ENCODE data around the gene FGFR3. TPM values are rescaled to one million over a fixed set of nuclear protein-coding genes. Genes with fewer than 3 reads are reported as not detected.
A peak's percentile ranks its signal among the peaks of the same experiment; 100 is the strongest.

The FGFR3 gene
- total RNA-seq, 1 donor from 2014 or later, result 14.7 TPM

GRCh38 chr4:1770791-1771231, 22.3 kb upstream of the FGFR3 start:
- no peak for DNase-seq

GRCh38 chr4:1771555-1772305, 21.4 kb upstream of the FGFR3 start:
- DNase-seq, result no peak

- DNase-seq, result no peak
Measured at GRCh38 chr4:1772853-1773538, 20.1 kb upstream of the FGFR3 start.

GRCh38 chr4:1773754-1774153, 19.3 kb upstream of the FGFR3 start:
- DNase-seq, result no peak

GRCh38 chr4:1775731-1776500, 17.2 kb upstream of the FGFR3 start:
- peak; percentile 26 for DNase-seq

DNA sequence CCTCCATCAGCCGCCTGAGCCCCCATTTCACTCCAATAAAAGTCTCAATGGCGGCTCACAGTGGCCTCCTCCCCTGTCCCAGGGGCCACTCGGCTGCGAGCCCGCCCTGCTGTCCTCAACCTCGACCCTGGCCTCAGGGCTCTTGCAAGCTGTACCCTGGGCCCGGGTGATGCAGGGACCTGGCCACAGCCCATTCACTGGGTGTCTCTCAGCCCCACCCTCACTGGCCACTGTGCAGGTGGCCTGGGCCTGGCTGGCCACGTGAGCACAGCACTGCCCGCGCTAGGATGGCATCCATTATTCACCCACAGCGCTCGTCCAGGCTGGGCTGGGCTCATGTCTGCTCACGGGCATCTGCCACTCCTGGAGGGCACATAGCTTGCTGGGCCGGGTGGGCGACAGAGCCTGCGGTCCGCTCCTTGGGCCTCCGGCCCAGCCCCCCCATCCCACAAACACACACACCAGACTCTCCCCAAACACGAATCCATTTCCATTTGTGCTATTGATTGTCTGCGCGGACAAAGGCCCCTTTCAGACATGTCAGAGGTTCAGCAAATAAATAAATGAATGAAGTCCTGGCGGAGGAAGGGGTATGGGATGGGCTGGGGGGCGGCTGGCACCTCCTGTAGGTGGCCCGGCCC, 16.5 kb upstream of the FGFR3 start:
- no peak for DNase-seq

- no peak for DNase-seq
Measured at GRCh38 chr4:1777822-1778641, 15.1 kb upstream of the FGFR3 start.

GRCh38 chr4:1778642-1779392, 14.3 kb upstream of the FGFR3 start:
- no peak for DNase-seq

DNA sequence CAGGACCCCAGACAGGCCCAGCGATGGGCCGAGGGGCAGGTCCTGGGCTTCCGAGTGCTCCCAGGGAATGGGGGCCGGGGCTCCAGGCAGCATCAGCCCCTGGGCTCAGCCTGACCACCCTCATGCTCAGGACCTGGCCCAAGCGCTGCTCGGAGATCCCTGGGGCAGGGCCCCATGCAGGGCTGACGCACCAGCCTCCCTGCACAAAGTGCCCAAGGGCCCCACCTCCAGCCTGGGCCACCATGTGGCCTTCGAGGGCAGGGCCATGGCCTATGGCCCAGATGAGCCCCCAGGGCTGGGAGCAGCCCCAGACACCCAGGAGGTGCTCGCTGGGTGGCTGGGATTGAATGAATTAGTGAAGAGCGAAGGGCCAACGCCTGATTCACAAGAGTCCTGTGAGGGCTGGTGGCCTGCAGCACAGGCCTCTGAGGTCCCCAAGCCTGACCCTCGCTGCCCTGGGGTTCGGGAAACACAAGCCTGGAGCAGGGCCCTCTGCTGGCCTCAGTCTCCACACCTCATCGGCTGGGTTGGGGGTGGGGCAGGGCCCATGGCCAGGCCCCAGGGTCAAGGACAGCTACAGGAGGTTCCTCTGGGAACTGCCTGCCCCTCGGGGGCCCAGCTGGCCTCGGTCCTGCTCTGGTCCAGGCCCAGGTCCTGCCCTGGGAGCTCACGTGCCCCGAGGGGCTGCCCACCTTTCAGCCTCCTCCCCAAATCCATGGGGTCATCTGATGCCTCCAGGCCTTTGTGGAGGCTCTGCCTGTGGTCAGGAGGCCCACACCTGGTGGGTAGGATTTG, 13.3 kb upstream of the FGFR3 start:
- DNase-seq, result no peak

- DNase-seq, result no peak
Measured at GRCh38 chr4:1780435-1780834, 12.7 kb upstream of the FGFR3 start.

DNA sequence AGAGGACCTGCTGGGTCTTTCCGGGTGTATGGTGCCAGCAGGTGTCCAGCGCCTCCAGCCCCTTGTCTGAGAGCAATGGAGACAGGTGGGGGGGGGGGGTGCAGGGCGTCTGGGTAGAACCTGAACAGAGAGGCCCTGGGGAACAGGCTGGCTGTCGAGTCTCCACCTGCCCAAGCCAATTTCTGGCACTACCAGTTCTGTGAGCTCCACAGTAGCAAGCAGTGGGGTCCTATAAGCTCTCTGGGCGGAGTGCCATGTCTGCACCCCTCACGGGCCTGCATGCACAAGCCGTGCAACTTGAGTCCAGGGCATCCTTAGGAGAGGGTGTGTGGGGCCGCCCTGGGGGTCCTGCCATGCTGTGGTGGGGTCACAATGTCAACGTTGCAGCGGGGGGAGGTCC, 10.1 kb upstream of the FGFR3 start:
- DNase-seq, result no peak

- no peak for DNase-seq
Measured at GRCh38 chr4:1783970-1784369, 9.1 kb upstream of the FGFR3 start.

DNA sequence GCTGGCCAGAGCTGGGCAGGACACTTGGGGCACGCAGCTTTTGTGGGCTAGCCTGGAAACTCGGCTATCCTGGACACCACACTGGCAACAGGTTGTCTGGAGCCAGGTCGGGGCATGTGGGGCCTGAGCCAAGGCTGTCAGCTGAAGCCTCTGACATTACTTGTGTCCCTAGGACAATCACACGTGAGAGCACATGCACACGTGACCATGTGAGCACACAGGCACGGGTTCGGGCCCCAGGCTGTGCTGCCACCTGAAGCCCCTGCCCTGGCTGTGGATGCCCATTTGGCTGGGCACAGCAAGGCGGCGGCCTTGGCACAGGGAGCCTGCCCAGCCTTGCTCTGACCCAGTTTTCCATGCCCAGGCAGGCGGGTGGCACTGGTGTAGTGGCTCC, 8.7 kb upstream of the FGFR3 start:
- no peak for DNase-seq

- no peak for DNase-seq
Measured at GRCh38 chr4:1784789-1785591, 8.1 kb upstream of the FGFR3 start.

DNA sequence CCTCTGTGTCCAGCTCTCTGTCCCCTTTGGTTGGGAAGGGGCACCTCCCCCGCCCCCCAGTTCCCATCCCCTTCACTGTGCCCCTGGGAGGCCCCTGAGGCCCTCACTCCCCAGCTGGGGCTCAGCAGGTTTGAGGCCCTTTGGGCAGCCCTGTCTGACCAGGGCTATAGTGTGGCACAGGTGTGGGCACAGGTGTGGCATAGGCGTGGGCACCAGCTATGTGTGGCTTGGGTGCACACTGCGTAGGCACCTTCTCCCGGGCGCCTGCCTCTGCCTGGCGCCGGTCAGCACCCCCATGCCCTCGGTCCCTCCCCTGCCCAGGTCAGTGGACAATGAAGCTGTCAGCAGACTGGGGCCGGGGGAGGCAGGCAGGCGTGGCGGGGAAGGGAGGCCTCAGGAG, 7.5 kb upstream of the FGFR3 start:
- DNase-seq, result no peak

DNA sequence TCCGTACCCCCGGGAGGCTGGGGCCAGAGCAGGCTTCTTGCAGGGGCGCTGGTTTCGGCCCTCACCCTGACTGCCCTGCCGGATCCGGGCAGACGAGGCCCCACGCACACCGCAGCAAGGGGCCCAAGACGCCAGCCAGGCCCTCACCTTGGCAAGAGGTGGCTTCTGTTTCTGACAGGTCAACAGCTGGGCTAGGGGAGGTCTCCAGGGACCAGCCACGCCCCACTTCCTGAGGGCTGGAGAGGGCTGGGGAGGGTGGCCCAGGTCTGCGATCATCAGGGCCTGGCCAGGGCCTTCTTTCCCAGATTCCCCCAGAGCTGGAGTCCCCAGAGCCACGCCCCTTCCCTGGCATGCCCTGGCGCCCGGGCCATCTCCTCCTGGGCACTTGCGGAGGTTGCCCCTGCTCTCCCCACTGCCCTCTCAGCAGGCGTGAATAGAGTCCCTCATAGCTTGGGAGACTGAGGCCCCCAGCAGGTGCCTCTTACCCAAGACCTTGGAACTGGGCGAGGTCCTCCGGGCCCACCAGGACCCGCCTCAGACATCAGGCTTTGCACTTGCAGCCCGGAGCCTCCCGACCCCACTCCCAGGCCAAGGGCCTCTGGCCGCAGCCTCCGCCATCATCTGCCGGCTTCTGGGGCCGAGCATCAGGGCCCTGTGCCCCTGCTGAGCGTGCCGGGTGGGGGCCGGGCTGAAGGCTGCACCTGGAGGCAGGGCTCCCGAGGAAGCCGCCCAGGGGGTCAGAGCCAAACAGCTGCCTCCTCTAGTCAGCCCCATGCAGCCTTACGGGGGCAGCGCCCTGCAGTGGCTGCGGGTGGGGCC, 6.3 kb upstream of the FGFR3 start:
- no peak for DNase-seq

GRCh38 chr4:1787411-1788077, 5.5 kb upstream of the FGFR3 start:
- no peak for DNase-seq

Data from occipital lobe (tissue), 2 donors.